AML-193 (cell line): ENCODE results near the gene FBXO34.
"Not testable (repeated sequence)": the region's sequence is repeated elsewhere in the genome, so short reads cannot be mapped to it uniquely, and the experiment has no call there.

ENCODE experiments used
- DNase-seq, 2 experiments: peaks; one replicate each; lab custom pipeline; 2025; lab: John Stamatoyannopoulos, UW

FBXO34 gene

DNA sequence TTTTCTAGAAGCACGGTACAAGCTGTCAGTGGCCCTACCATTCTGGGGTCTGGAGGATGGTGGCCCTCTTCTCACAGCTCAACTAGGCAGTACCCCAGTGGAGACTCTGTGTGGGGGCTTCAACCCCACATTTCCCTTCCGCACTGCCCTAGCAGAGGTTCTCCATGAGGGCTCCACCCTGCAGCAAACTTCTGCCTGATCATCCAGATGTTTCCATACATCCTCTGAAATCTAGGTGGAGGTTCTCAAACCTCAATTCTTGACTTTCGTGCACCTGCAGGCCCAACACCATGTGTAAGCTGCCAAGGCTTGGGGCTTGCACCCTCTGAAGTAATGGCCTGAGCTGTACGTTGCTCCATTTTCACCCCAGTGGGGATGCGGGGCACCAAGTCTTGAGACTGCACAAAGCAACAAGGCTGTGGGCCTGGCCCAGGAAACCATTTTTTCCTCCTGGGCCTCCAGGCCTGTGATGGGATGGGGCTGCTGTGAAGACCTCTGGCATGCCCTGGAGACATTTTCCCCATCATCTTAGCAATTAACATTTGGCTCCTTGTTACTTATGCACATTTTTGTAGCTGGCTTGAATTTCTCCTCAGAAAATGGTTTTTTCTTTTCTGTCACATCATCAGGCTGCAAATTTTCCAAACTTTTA, 41.3 kb downstream of the FBXO34 start:
- DNase-seq, result not testable (repeated sequence)

DNA sequence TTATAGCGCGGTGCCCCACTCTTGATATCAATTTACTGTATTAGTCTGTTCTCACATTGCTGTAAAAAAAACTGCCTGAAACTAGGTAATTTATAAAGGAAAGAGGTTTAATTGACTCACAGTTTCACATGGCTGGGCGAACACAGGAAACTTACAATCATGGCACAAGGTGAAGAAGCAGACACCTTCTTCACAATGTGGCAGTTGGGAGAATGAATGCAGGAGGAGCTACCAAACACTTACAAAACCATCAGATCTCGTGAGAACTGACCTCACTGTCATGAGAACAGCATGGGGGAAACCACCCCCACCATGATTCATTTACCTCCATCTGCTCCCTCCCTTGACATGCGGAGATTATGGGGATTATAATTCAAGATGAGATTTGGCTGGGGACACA, 42.3 kb downstream of the FBXO34 start:
- DNase-seq, result no peak

DNA sequence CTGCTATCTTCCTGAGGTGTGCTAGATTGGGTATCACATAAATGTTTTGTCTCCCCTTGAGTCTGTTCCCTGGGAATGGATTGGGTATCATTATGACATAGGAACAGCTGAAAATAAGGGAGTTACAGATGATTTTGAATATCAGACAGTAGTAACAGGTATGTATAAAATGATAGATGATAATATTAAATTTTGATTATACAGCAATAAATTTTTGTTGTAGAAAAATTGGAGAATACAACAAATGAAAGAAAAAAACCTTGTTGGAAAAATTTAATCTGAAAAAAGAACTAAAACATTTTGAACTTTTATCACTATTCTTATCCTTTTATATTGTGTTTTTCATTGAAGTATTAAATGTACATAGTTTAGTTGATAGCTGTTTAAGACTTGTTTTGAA, 43.2 kb downstream of the FBXO34 start:
- no peak for DNase-seq

DNA sequence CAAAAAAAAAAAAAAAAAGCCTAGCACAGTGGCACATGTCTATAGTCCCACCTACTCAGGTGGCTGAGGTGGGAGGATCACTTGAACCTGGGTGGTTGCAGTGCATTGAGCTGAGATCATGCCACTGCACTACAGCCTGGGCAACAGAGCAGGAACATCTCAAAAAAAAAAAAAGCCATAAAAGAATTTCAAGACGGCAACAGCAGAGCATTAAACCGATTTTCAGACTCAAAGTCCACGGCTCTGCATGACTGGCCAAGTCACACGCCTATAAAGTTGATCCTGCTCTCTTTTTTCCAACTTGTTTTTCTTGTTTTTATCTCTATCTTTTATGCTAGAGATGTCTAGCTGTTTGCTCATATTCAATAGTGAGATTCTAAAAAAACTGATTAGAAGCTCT, 45.3 kb downstream of the FBXO34 start:
- no peak for DNase-seq

DNA sequence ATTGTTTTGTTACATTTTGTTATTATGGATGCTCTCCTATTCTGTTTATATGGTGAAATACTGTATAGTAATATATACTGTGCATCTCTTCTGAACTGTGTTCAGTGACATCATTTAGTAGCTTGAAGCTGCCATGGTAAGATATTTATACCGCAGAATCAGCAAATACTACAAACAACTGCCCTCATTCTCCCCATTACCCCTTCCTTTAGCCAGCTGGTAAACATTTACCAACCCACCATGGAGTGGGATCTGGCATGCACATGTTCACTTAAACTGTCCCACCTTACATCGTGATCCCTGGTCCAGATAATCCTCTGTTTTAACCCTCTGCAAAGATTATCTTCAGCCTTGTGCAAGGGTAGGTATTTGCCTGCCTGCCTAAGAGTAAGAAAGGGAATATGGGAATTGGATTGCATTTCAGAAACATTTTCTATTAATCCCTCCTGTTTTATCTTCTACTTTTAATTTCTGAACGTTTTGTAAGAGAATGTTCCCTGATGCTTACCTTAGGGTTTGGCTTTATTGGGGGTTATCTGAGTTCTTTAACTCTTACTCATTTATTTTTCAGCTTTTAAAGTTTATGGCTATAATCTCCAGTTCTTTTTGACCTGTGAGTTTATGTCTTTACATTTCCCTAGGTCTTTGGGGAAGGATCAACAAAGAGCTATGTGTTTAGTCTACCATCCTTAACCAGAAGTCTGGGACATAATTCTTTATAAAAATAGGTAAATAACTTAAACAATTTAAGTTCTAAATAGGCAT, 46.5 kb downstream of the FBXO34 start:
- DNase-seq, result no peak

DNA sequence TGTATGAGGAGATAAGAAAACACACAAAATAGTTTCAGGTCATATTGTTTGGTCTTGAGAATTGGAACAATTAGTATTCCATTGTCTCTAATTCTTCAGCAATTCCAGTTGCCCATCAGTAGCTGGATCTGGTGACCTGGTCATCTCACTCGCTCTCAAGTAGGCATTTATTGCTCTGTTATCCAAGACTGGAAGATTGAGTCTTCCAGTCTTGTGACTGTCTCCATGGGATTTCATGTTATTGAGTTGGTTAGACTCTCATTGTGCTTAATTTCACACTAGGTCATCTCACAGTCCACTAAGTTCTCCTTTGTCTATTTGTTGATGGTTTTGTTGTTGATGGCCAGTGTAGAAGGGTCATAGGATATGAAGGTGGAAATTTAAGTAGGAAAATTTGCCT, 47.5 kb downstream of the FBXO34 start:
- no peak for DNase-seq

DNA sequence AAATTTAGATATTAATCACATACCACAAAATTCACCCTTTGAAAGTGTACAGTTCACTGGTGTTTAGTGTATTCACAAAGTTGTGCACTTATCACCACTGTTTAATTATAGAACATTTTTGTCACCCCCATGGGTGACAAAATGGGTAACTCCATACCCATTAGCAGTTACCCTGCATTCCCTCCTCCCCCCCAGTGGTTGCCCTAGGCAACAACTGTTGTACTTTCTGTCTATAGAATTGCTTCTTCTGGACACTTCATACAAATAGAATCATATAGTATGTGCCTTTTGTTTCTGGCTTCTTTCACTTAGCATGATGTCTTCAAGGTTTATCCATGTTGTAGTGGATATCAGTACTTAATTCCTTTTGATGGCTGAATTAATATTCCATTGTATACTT, 52.7 kb downstream of the FBXO34 start:
- no peak for DNase-seq

DNA sequence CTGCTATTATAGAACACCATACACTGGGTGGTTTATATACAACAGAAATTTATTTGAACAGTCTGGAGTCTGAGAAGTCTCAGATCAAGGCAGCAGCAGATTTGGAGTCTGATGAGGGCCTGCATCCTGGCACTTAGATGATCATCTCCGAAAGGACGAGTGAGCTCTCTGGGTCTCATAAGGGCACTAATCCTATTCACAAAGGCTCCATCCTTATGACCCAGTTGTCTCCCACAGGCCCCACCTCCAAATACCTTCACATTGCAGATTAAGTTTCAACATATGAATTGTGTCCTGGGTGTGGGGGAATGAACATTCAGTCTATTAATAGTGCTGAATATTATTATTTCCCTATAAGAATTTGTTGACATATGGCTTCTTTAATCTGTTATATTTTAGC, 53.6 kb downstream of the FBXO34 start:
- DNase-seq, result no peak

DNA sequence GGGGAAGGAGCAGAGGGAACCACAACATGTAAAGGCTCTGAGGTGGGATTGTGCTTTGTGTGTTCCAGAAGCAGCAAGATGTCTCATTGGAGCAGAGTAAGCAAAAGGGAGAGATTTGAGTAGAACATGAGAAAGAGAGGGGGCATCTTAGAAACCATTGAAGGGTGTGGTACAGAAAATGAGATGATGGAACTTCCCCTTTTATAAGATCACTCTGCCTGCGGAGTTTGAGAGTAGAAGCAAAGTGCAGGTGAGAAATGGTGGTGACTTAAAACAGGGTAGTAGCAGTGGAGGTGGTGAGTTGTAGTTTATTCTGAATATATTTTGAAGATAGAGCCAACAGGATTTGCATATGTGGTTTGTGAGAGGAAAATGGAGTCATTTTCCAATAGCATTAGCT, 56.0 kb downstream of the FBXO34 start:
- no peak for DNase-seq

DNA sequence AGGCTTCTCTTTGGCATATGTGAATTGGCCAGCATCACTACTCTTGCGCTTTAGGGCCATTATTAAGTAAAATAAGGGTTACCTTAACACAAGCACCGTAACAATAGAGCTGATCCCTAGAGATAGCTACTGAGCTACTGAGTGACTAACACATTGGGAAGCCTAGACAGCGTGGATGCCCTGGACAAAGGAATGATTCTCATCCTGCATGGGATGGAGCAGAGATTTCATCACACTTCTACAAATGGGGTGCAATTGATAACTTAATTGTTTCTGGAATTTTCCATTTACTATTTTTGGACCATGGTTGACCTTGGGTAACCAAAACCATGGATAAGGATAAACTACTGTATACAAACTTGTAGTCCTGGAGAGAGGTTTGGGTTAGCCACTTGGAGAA, 57.1 kb downstream of the FBXO34 start:
- no peak for DNase-seq

DNA sequence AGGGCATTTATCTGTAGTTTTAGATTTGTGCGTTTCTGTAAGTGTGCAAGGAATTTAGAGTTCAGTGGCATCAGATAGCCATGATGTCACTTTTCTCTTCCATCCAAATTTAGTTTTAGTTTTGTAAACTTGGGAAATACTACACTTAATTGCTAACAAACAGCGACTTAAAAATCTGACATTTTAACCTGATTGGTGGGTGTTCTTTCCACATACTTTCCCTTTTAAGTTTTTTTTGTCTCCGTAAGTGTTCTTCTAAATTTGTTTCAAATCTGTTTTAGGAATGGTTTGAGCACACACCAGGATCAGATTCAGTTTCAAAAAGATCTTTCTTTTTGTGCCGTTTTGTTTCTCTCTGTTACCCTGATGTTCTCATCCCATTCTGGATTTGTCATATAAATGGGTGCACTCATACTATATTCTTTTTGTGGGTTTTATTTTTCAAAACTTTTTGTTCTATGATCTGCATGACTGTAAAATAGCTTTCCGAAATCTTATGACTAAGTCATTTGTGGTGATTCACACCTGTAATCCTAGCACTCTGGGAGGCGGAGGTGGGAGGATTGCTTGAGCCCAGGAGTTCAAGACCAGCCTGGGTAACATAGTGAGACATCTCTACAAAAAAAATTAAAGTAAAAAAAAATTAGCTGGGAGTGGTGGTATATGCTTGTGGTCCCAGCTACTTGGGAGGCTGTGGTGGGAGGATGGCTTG, 58.9 kb downstream of the FBXO34 start:
- no peak for DNase-seq

DNA sequence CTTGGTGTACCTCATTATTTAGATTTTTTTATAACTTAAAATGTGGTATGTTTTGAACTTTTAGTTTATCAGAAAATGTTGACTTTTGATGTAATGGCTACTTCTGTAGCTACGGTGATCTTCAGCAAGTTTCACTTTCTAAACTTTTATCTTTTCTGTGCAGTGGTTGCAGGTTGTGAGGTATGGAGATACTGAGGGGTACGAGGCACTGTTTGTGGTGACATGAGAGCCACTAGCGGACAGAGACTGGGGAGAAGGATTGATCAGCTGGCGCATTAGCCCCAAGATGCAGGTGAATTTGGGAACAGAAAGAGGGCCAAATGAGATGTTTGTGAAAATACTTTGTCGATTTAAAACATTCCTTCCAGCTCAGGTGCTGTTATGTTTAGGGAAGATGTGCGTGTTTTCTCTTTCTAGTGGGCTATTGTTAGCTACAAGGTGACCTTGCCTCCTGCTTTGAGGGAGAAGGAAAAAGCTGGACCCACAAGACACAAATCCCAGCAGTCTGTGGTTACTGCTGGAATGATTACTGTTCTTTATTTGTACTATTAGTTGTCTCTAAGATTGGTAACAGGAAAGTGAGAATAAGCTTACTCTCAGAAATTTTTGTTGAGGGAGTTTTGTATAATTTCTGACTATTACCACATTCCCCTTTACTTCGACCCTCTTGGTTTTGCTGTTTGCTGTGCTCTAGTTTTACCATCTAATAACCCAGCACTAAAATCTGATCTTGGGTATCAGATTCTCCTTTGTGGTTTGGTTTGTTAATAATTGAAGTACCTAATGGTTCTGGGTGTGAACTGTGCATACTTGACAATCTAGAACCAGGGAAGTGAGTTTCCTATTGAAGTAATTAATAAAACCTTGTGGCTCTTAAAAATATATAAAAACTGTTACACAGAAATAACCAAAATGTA, 61.7 kb downstream of the FBXO34 start:
- DNase-seq, result no peak

DNA sequence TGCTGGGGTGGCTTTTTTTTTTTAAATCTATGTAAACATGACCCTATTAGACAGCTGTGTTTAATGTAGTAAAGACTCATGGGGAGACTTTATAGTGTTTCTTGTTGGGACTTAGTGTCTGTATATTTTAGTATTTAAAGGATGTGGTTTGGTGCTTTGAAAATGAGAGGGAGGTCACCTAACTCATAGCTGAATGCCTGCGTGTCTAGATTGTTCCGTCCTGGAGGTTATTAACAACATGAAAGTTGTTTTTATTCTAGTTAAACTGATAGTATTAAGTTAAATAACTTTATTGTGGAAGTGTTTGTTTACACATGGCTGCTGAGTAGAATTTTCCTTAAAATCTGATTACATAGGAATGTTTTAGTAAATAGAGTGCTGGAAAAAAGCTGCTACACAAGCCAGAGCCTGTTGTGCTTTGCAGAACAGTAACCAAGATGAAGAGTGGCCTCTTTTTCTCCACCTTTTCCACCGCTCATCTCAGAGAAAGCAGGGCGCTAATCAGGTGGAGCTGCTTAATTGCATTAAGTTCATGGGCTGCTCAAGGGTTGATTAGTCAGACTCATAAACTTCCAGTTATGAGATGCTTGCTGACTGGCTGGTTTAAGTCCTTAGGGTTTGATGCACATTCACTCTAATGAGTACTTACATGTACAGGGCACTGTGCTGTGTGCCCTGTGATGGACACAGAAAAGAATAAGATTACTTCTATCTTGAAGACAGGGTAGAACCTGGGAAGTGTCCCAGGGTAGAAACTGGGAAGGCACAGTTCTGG, 62.7 kb downstream of the FBXO34 start:
- DNase-seq, result no peak

DNA sequence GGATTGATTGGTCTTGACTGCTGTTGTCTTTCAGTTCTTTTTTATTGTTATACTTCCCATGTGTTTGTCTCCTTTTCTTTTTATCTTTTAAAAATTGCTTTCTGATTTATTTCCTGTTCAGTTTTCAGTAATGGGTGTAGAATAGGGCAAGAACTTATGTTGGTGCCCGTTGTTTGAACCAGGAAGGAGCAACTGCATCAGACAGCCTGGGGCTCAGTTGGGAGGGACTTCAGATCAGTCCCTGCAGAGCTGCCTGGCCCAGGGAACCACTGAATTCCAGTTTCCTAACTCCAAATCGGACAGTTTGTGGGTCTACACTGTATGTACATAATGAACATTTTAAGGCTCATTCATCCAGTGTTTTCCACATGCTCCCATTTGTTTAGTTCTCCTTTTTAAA, 64.9 kb downstream of the FBXO34 start:
- DNase-seq, result no peak

DNA sequence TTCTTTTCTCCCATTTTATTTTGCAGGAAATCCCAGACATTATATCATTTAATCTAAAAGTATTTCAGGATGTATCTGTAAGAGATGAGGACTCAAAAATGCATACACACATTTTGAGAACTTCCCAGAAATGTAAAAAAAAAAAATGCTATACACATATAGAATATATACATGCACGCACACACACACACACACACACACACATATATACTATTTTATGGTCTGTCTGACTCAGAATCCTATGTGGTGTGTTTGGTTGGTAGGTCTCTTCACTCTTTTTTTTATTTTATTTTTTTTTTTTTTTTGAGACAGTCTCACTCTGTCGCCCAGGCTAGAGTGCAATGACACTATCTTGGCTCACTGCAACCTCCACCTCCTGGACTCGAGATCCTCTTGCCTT, 65.5 kb downstream of the FBXO34 start:
- DNase-seq, result no peak

DNA sequence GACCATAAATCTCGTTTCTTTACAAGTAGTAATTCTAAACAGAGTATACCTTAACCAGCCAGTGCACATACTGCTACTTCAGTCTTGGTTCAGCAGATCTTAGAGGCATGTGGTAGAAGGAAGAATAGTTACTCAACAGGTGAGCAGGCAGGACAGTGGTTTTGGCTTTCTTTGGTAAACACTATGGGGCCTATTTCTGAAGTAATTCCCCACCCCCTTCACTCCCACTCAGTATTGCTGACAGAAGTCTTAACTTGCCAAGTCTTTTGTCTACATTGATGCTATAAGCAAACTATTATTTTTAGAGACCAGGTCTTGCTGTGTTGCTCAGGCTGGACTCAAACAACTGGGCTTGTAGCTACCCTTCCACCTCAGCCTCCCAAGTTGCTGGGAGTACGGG, 68.5 kb downstream of the FBXO34 start:
- DNase-seq, result peak in 1 of 2 experiments; percentile 24

DNA sequence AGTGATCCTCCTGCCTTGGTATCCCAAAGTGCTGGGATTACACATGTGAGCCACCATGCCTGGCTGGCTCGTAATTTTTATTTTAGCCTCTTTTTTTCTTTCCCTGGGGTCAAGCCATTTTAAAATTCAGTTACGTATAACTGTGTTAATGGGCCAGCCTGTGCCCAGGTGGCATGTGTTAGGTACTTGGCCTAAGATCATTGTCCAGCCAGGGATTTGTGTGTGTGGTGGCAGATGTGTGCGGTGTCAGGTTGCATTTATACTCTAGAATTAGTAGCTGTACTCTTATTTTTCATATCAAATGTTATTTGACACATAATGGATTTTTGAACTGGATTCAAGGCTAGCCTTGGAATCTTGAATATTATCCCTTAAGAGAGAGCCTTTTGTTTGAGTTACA, 69.3 kb downstream of the FBXO34 start:
- no peak for DNase-seq

DNA sequence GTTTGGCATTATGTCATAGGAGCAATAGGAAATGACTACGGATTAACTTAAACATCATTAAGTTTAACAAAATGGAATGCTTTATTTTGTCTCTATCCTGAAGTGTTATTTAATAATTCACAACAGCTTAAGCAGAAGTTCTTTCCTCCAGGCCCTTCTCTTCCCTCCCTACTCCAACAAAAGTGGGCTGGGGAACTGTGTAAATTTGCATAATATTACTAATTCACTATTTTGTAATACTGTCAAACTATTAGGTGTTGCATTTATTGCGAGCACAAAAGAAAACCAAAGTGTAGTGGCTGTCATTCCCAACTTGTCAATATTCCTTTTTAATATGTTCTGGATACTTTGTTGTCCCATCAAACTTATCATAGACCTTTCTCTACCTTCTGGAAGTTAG, 70.6 kb downstream of the FBXO34 start:
- DNase-seq, result no peak

DNA sequence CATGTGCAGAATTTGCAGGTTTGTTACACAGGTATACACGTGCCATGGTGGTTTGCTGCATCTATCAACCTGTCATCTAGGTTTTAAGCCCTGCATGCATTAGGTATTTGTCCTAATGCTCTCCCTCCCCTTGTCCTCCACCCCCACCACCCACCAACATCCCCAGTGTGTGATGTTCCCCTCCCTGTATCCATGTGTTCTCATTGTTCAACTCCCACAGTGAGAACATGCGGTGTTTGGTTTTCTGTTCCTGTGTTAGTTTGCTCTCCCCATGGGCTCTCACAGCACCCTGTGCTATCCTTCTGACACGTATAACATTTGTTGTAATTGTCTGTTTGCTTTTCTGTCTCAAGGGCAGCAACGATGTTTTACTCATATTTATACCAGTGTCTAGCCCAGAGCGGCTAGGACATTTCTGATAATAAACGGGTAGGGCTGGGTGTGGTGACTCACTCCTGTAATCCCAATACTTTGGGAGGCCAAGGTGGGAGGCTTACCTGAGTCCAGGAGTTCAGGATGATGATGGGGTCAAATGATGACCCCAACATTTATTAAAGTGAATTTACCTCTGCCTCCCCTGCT, 73.5 kb downstream of the FBXO34 start:
- not testable (repeated sequence) for DNase-seq

DNA sequence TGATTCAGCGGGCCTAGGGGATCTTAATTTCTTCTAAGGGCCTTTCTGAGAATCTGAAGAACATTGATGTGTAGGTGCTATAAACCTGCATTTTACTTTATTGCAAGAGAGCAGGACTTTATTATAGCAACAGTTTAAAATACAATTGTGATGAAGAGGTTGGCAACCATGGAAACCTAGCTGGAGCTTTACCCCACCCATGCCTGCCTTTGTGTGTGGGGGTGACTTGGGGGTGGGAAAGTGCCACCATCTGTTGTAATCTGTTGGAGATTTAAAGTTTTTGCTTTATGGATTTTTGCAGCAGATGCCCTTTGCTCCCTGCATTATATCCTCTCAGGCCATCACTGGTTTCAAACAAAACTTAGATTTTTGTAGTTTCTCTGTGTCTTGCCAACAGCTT, 75.8 kb downstream of the FBXO34 start:
- DNase-seq, result no peak

DNA sequence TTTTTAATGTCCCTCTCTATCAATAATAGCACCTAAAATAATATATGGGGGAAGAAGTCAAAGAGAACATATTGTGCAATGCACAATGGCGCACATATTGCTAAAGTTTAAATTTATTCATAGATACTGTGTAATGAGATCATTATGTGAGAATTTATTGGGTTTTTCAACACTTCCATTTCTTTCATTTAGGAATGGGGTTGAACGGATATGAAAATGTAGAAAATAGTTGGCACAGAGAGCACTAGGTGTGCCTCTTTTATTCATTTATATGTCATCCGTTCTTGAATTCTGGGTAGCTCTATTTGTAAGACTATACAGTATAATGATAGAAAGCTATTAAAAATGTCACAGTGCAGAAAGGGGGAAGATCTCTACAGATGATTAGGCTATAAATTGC, 76.5 kb downstream of the FBXO34 start:
- DNase-seq, result no peak
